A673 (cell line): Measurements from ENCODE around the gene COMMD10. TPM values are rescaled to one million over a fixed set of nuclear protein-coding genes. Genes with fewer than 3 reads are reported as not detected.

Experiments used
- BruUV-seq: library from RNA; stranded (reverse); fragments of 400-500 nt; replicated peaks from 2 replicates; lab custom pipeline; 2021; lab: Mats Ljungman, UMichigan
- CTCF ChIA-PET: fragments of 300-600 bp; sonication (Branson Sonifier 250); formaldehyde crosslinking; loops from one replicate; lab custom pipeline; 2022; ENCODE audit warnings: antibody characterized with exemption; lab: Charles Lee
- POLR2A ChIA-PET: fragments of 300-600 bp; sonication (Branson Sonifier 250); formaldehyde crosslinking; loops from one replicate; lab custom pipeline; 2022; ENCODE audit warnings: antibody characterized with exemption; ENCODE audit not compliant: low non-redundant PET; lab: Charles Lee
- DNase-seq: peaks from one replicate; pipeline ENCODE4 v3.0.0-alpha.2; 2015; ENCODE audit warnings: low spot score
- H3K27ac ChIP-seq: fragments of 200-600 bp; sonication (generic); 2 replicates; pipeline ENCODE4 v1.5.1; 2016; ENCODE audit warnings: mixed run types, low read depth, mild to moderate bottlenecking, mixed read lengths, antibody characterized with exemption, low read length; ENCODE audit not compliant: poor library complexity, severe bottlenecking
- H3K27me3 ChIP-seq: fragments of 200-600 bp; sonication (generic); replicated peaks from 2 replicates; pipeline ENCODE4 v1.6.1; 2017; ENCODE audit warnings: mixed run types, low read depth, mild to moderate bottlenecking, mixed read lengths, antibody characterized with exemption, low read length; ENCODE audit not compliant: insufficient read depth, poor library complexity
- H3K36me3 ChIP-seq: fragments of 200-600 bp; sonication (generic); 2 replicates; pipeline ENCODE4 v1.6.1; 2016; ENCODE audit warnings: mixed run types, mild to moderate bottlenecking, mixed read lengths, antibody characterized with exemption, low read length; ENCODE audit not compliant: insufficient read depth, poor library complexity, severe bottlenecking
- H3K4me1 ChIP-seq: fragments of 200-600 bp; sonication (generic); 2 replicates; pipeline ENCODE4 v1.6.1; 2017; ENCODE audit warnings: mixed run types, mild to moderate bottlenecking, mixed read lengths, antibody characterized with exemption, low read length; ENCODE audit not compliant: insufficient read depth, poor library complexity, severe bottlenecking
- H3K4me3 ChIP-seq: fragments of 200-600 bp; sonication (generic); 2 replicates; pipeline ENCODE4 v1.5.1; 2016; ENCODE audit warnings: low read depth, mixed run types, mild to moderate bottlenecking, mixed read lengths, low read length; ENCODE audit not compliant: poor library complexity, severe bottlenecking
- H3K9me3 ChIP-seq: fragments of 200-600 bp; sonication (generic); 2 replicates; pipeline ENCODE4 v1.6.1; 2016; ENCODE audit warnings: mixed run types, low read depth, mild to moderate bottlenecking, mixed read lengths, antibody characterized with exemption, low read length; ENCODE audit not compliant: poor library complexity, severe bottlenecking
- CTCF ChIP-seq: fragments of 300-800, 200-600 bp; sonication (generic); conservative IDR thresholded peaks from 2 replicates; pipeline ENCODE4 v1.5.1; 2017; ENCODE audit warnings: low read depth, mild to moderate bottlenecking, antibody characterized with exemption, low read length, moderate library complexity, mixed read lengths
- EZH2 ChIP-seq: fragments of 200-600 bp; sonication (generic); IDR thresholded peaks from 2 replicates; pipeline ENCODE4 v1.6.1; 2017; ENCODE audit warnings: borderline replicate concordance, low read depth, mild to moderate bottlenecking, mixed read lengths, antibody characterized with exemption, low read length; ENCODE audit not compliant: poor library complexity, severe bottlenecking
- intact Hi-C: fragments of 100-400 bp; cut with micrococcal nuclease; formaldehyde crosslinking; loops from one replicate; pipeline ENCODE4 v1.10.0; 2022; ENCODE audit not compliant: unreplicated experiment
- total RNA-seq: library from RNA; stranded (reverse); gene quantifications from 2 replicates; pipeline ENCODE4 v1.2.3, GENCODE V29; 2021

Gene COMMD10
- total RNA-seq, 1 experiment from 2014 or later = 36.5 TPM

GRCh38 chr5:116271446-116272025 lies 186.7 kb downstream of the COMMD10 start:
- BruUV-seq = no TSS peak
- CTCF ChIA-PET = no interaction called here

GRCh38 chr5:116272281-116272941 lies 187.6 kb downstream of the COMMD10 start:
- CTCF ChIA-PET = no interaction called here
- intact Hi-C loops = no loop called here

More at GRCh38 chr5:116271446-116272025, 186.7 kb downstream of the COMMD10 start:
- POLR2A ChIA-PET = no interaction called here
- peak; percentile 11 for DNase-seq
- Histone ChIP-seq H3K27ac (no peak overlapping the region), H3K9me3 (peaks cover 2% of the 10 kb centered on the region), H3K4me1 (no peaks in the 10 kb centered on the region), H3K27me3 (no peaks in the 10 kb centered on the region), H3K4me3 (no peak overlapping the region), H3K36me3 (no peaks in the 10 kb centered on the region)
- TF ChIP-seq CTCF = no peak
- no peak for TF ChIP-seq EZH2
- intact Hi-C loops = no loop called here

GRCh38 chr5:116273448-116274242 lies 188.8 kb downstream of the COMMD10 start:
- POLR2A ChIA-PET = no interaction called here
- Histone ChIP-seq H3K4me3 (no peak overlapping the region), H3K27me3 (no peaks in the 10 kb centered on the region), H3K4me1 (no peaks in the 10 kb centered on the region), H3K27ac (no peak overlapping the region), H3K36me3 (no peaks in the 10 kb centered on the region), H3K9me3 (peaks cover 14% of the 10 kb centered on the region)
- DNase-seq = no peak
- no TSS peak for BruUV-seq
- TF ChIP-seq CTCF = no peak
- no peak for TF ChIP-seq EZH2
- intact Hi-C loops = no loop called here
- CTCF ChIA-PET = no interaction called here

More at GRCh38 chr5:116272281-116272941, 187.6 kb downstream of the COMMD10 start:
- TF ChIP-seq CTCF = no peak
- TF ChIP-seq EZH2 = no peak
- H3K4me3 ChIP-seq = no peak overlapping the region
- POLR2A ChIA-PET = no interaction called here
- DNase-seq = peak; percentile 11
- H3K36me3 ChIP-seq = no peaks in the 10 kb centered on the region
- peaks cover 10% of the 10 kb centered on the region for H3K9me3 ChIP-seq
- H3K27ac ChIP-seq = no peak overlapping the region
- BruUV-seq = no TSS peak
- no peaks in the 10 kb centered on the region for H3K27me3 ChIP-seq
- H3K4me1 ChIP-seq = no peaks in the 10 kb centered on the region
